HepG2 (cell line): ENCODE measurements around the gene GCH1. TPM values are rescaled to one million over a fixed set of nuclear protein-coding genes. Genes with fewer than 3 reads are reported as not detected.

Experiments used
- ATAC-seq: fragments of 200-7000 bp; cut with Tn5 transposase; 3 replicates; pipeline ENCODE4 v1.9.1; 2020; ENCODE audit warnings: mild to moderate bottlenecking, moderate library complexity
- BruUV-seq: library from RNA; stranded (reverse); fragments of 400-500 nt; replicated peaks from 2 replicates; lab custom pipeline; 2021; lab: Mats Ljungman, UMichigan
- CTCF ChIA-PET: fragments of 300-600 bp; formaldehyde crosslinking; extraction: SDS; loops from one replicate; lab custom pipeline; 2021; ENCODE audit warnings: low total read pairs, inconsistent platforms, low intra/inter-chr PET ratio; lab: Yijun Ruan, JAX
- POLR2A ChIA-PET: fragments of 350-600 bp; sonication (Branson Sonifier 250); formaldehyde crosslinking; loops from one replicate; lab custom pipeline; 2020; ENCODE audit warnings: antibody characterized with exemption, inconsistent platforms; lab: Yijun Ruan, JAX
- DNase-seq: peaks from one replicate; pipeline ENCODE4 v3.0.0-alpha.2; 2015; ENCODE audit warnings: low spot score
- FAIRE-seq: peaks from 3 replicates; lab custom pipeline; 2011; peaks lifted over from hg19 to GRCh38; lab: Jason Lieb, UNC
- H2AFZ ChIP-seq: one replicate; pipeline ENCODE4 v1.6.1; 2011; ENCODE audit warnings: low read length, inconsistent platforms
- H3K27ac ChIP-seq: fragments of 300-600 bp; 3 replicates; pipeline ENCODE4 v1.8.0; 2011; ENCODE audit warnings: mixed run types, mild to moderate bottlenecking, mixed read lengths, low read length, inconsistent platforms; ENCODE audit not compliant: insufficient read depth; ENCODE audit errors: extremely low read length
- H3K27me3 ChIP-seq, 2 experiments: fragments of 200-600 bp in 1 of 2; 2 replicates in 1 of 2; 3 replicates in 1 of 2; pipeline versions ENCODE4 v1.6.0 to v1.8.0; 2011; ENCODE audit warnings: low read length in 2 of 2, mild to moderate bottlenecking in 2 of 2, moderate library complexity in 2 of 2, inconsistent platforms in 1 of 2; ENCODE audit not compliant: insufficient read depth in 2 of 2, control insufficient read depth in 1 of 2
- H3K36me3 ChIP-seq, 2 experiments: fragments of 200-600 bp in 1 of 2; replicated peaks in 1 of 2; 2 replicates in 1 of 2; 3 replicates in 1 of 2; pipeline versions ENCODE4 v1.5.1 to v1.8.0; 2011; ENCODE audit warnings: low read length in 2 of 2, inconsistent platforms in 1 of 2; ENCODE audit not compliant: insufficient read depth in 2 of 2, control insufficient read depth in 1 of 2
- H3K4me1 ChIP-seq: 2 replicates; pipeline ENCODE4 v1.5.1; 2012; ENCODE audit warnings: low read length, inconsistent platforms; ENCODE audit not compliant: insufficient read depth
- H3K4me2 ChIP-seq: 2 replicates; pipeline ENCODE4 v1.6.0; 2011; ENCODE audit warnings: low read depth, low read length, inconsistent platforms
- H3K4me3 ChIP-seq, 3 experiments: fragments of 200-600 bp in 1 of 3; sonication (generic), shearing (Covaris generic) in 1 of 3; replicated peaks in 1 of 3; 2 replicates each; pipeline ENCODE4 v1.5.1; 2011 to 2016; ENCODE audit warnings: low read length in 3 of 3, inconsistent platforms in 2 of 3, low read depth in 2 of 3, mild to moderate bottlenecking in 2 of 3, control low read depth in 1 of 3, mixed read lengths in 1 of 3; ENCODE audit not compliant: insufficient read depth in 1 of 3
- H3K79me2 ChIP-seq: one replicate; pipeline ENCODE4 v1.6.1; 2011; ENCODE audit warnings: low read length, inconsistent platforms; ENCODE audit not compliant: insufficient read depth
- H3K9ac ChIP-seq: 2 replicates; pipeline ENCODE4 v1.6.0; 2011; ENCODE audit warnings: mild to moderate bottlenecking, low read depth, low read length, inconsistent platforms; ENCODE audit not compliant: insufficient read depth
- H3K9me3 ChIP-seq: 2 replicates; pipeline ENCODE4 v1.5.1; 2012; ENCODE audit warnings: mild to moderate bottlenecking, low read length
- H4K20me1 ChIP-seq: 2 replicates; pipeline ENCODE4 v1.6.0; 2011; ENCODE audit warnings: inconsistent platforms, mild to moderate bottlenecking, low read length, moderate library complexity; ENCODE audit not compliant: insufficient read depth
- BCL6 ChIP-seq: IDR thresholded peaks from 2 replicates; pipeline ENCODE4 v1.6.1; 2016; ENCODE audit warnings: missing genetic modification reagents, missing compliant biosample characterization
- EED ChIP-seq: sonication (generic); formaldehyde crosslinking; IDR thresholded peaks from 2 replicates; pipeline ENCODE4 v1.5.0; 2020; ENCODE audit warnings: mild to moderate bottlenecking, missing genetic modification reagents
- IKZF1 ChIP-seq: fragments of 450-650 bp; IDR thresholded peaks from 2 replicates; pipeline ENCODE4 v1.7.1; 2016
- KMT2B ChIP-seq: IDR thresholded peaks from 2 replicates; pipeline ENCODE4 v1.6.1; 2016; ENCODE audit warnings: missing genetic modification reagents, missing compliant biosample characterization
- TSC22D2 ChIP-seq: sonication (generic); formaldehyde crosslinking; IDR thresholded peaks from 2 replicates; pipeline ENCODE4 v1.5.1; 2020; ENCODE audit warnings: missing genetic modification reagents, mild to moderate bottlenecking, borderline replicate concordance
- ZNF317 ChIP-seq: sonication (generic); formaldehyde crosslinking; IDR thresholded peaks from 2 replicates; pipeline ENCODE4 v1.5.0; 2020; ENCODE audit warnings: mild to moderate bottlenecking, missing genetic modification reagents
- ZNF383 ChIP-seq: sonication (generic); formaldehyde crosslinking; IDR thresholded peaks from 2 replicates; pipeline ENCODE4 v1.4.0; 2020; ENCODE audit warnings: missing genetic modification reagents, mild to moderate bottlenecking, borderline replicate concordance
- ZNF564 ChIP-seq: sonication (generic); formaldehyde crosslinking; IDR thresholded peaks from 2 replicates; pipeline ENCODE4 v1.8.1; 2023; ENCODE audit warnings: mild to moderate bottlenecking, missing genetic modification reagents
- ZNF570 ChIP-seq: sonication (generic); formaldehyde crosslinking; IDR thresholded peaks from 2 replicates; pipeline ENCODE4 v1.4.0; 2020; ENCODE audit warnings: mild to moderate bottlenecking, missing genetic modification reagents, borderline replicate concordance
- ZNF577 ChIP-seq: sonication (generic); formaldehyde crosslinking; IDR thresholded peaks from 2 replicates; pipeline ENCODE4 v1.4.0; 2020; ENCODE audit warnings: mild to moderate bottlenecking, low read depth, missing genetic modification reagents, borderline replicate concordance
- ZNF878 ChIP-seq: sonication (generic); formaldehyde crosslinking; IDR thresholded peaks from 2 replicates; pipeline ENCODE4 v1.8.1; 2023; ENCODE audit warnings: mild to moderate bottlenecking, missing genetic modification reagents, moderate library complexity
- ZNF879 ChIP-seq: sonication (generic); formaldehyde crosslinking; IDR thresholded peaks from 2 replicates; pipeline ENCODE4 v1.8.1; 2023; ENCODE audit warnings: missing genetic modification reagents
- WGBS: methylation state at CpG from one replicate; pipeline ENCODE4 v1.1.6; 2017; ENCODE audit warnings: low lambda C conversion rate; 5-methylcytosine and 5-hydroxymethylcytosine counted together
- in situ Hi-C: cut with HindIII; loops from 2 replicates; pipeline ENCODE4 v1.10.0; 2017; ENCODE audit warnings: low pct_unique_long_range_greater_than_20kb; ENCODE audit not compliant: extremely low pct_ligation_motif_present
- intact Hi-C: fragments of 100-400 bp; cut with micrococcal nuclease; formaldehyde crosslinking; loops from one replicate; pipeline ENCODE4 v1.10.0; 2022; ENCODE audit not compliant: unreplicated experiment
- polyA plus RNA-seq, 8 experiments: library from polyadenylated mRNA; depleted of rRNA in 3 of 8; stranded (reverse) in 7 of 8; unstranded in 1 of 8; fragments of >200 nt; fragmentation: Illumina TruSeq in 4 of 8; extraction: Trizol in 4 of 8; gene quantifications; 2 replicates each; pipeline versions ENCODE4 v1.2.1 to v1.2.3, GENCODE V29; 2011 to 2016; ENCODE audit warnings: low read depth in 4 of 8, missing spikeins in 1 of 8, mixed read lengths in 1 of 8; ENCODE audit not compliant: insufficient read depth in 1 of 8
- total RNA-seq, 5 experiments: library from RNA; depleted of rRNA; stranded (reverse); fragments of >200 nt; fragmentation: Illumina TruSeq; extraction: Trizol; gene quantifications; 2 replicates each; pipeline ENCODE4 v1.2.3, GENCODE V29; 2016; ENCODE audit warnings: low read depth in 1 of 5
- TF ChIP-seq, protein P1 (sequence below): fragments of 450-650 bp; IDR thresholded peaks from 2 replicates; pipeline ENCODE4 v1.6.1; 2016

Gene GCH1
- total and polyA plus RNA-seq, 2 of the 13 experiments (the other 11 are each of a cell fraction or from before 2014, with no cell fraction given) = 15.0 to 25.2 TPM

- no peak for DNase-seq
- 96% methylated on average over 4 of the region's 4 CpGs for WGBS
- no peak for ATAC-seq
- Histone ChIP-seq H3K27ac (no peak overlapping the region), H3K27me3 (no peaks in the 10 kb centered on the region), H3K4me1 (peaks cover 19% of the 10 kb centered on the region), H4K20me1 (no peaks in the 10 kb centered on the region), H3K9ac (no peak overlapping the region), H3K4me2 (no peak overlapping the region), H3K4me3 (no peak overlapping the region), H3K9me3 (no peaks in the 10 kb centered on the region), H3K36me3 (no peaks in the 10 kb centered on the region; a peak in 1 of 5 replicates), H2AFZ (no peak overlapping the region), H3K79me2 (no peaks in the 10 kb centered on the region)
- POLR2A ChIA-PET = no interaction called here
- intact Hi-C loops (loop anchor here (5.0 kb wide), 1 partner anchor 41 kb away; the partner anchor contains the start of gene GCH1), in situ Hi-C loops (no loop called here)
- FAIRE-seq = no peak
- CTCF ChIA-PET = no interaction called here
- TF ChIP-seq ZNF317 (CRISPR knock-in tag) (no peak), ZNF879 (CRISPR knock-in tag) (no peak), BCL6 (CRISPR knock-in tag) (no peak), ZNF383 (no peak), TSC22D2 (CRISPR knock-in tag) (no peak), ZNF577 (CRISPR knock-in tag) (no peak), ZNF570 (no peak), ZNF564 (CRISPR knock-in tag) (no peak), IKZF1 (no peak), EED (CRISPR knock-in tag) (no peak), ZNF878 (CRISPR knock-in tag) (no peak), KMT2B (CRISPR knock-in tag) (no peak)
- TF ChIP-seq, protein P1, sequence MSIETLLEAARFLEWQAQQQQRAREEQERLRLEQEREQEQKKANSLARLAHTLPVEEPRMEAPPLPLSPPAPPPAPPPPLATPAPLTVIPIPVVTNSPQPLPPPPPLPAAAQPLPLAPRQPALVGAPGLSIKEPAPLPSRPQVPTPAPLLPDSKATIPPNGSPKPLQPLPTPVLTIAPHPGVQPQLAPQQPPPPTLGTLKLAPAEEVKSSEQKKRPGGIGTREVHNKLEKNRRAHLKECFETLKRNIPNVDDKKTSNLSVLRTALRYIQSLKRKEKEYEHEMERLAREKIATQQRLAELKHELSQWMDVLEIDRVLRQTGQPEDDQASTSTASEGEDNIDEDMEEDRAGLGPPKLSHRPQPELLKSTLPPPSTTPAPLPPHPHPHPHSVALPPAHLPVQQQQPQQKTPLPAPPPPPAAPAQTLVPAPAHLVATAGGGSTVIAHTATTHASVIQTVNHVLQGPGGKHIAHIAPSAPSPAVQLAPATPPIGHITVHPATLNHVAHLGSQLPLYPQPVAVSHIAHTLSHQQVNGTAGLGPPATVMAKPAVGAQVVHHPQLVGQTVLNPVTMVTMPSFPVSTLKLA = no peak
- no TSS peak for BruUV-seq
Measured at GRCh38 chr14:54942913-54943312, 40.3 kb upstream of the GCH1 start.
